IMR-90 (cell line): Measurements from ENCODE around the gene GIMAP1. TPM values are rescaled to one million over a fixed set of nuclear protein-coding genes. Genes with fewer than 3 reads are reported as not detected.

Source experiments
- ATAC-seq: fragments of 200-7000 bp; cut with Tn5 transposase; 2 replicates; pipeline ENCODE4 v1.9.1; 2020; ENCODE audit warnings: low read depth, mild to moderate bottlenecking, moderate library complexity
- BruUV-seq: library from RNA; stranded (reverse); fragments of 400-500 nt; replicated peaks from 2 replicates; lab custom pipeline; 2021; lab: Mats Ljungman, UMichigan
- CTCF ChIA-PET: fragments of 300-600 bp; formaldehyde crosslinking; extraction: SDS; loops from one replicate; lab custom pipeline; 2021; ENCODE audit warnings: antibody characterized with exemption; lab: Yijun Ruan, JAX
- POLR2A ChIA-PET: fragments of 300-600 bp; sonication (Branson Sonifier 250); formaldehyde crosslinking; loops from one replicate; lab custom pipeline; 2022; ENCODE audit warnings: antibody characterized with exemption; ENCODE audit not compliant: unreplicated experiment; lab: Charles Lee
- DNase-seq: peaks from one replicate; pipeline ENCODE4 v3.0.0; 2013
- H2AFZ ChIP-seq: replicated peaks from 2 replicates; pipeline ENCODE3; 2013; ENCODE audit warnings: low read length, mild to moderate bottlenecking; ENCODE audit not compliant: poor library complexity
- H2AK5ac ChIP-seq: 2 replicates; pipeline ENCODE4 v1.6.1; 2013; ENCODE audit warnings: low read depth, low read length, inconsistent platforms
- H2AK9ac ChIP-seq: replicated peaks from 2 replicates; pipeline ENCODE3; 2013; ENCODE audit warnings: mild to moderate bottlenecking, low read depth, low read length, moderate library complexity; ENCODE audit not compliant: poor library complexity
- H2BK120ac ChIP-seq: 2 replicates; pipeline ENCODE4 v1.6.1; 2013; ENCODE audit warnings: low read depth, low read length, inconsistent platforms
- H2BK15ac ChIP-seq: 3 replicates; pipeline ENCODE4 v1.6.1; 2013; ENCODE audit warnings: low read depth, low read length, inconsistent platforms
- H2BK20ac ChIP-seq: 2 replicates; pipeline ENCODE4 v1.6.1; 2013; ENCODE audit warnings: low read depth, mild to moderate bottlenecking, inconsistent platforms, low read length, moderate library complexity
- H2BK5ac ChIP-seq: 2 replicates; pipeline ENCODE4 v1.6.1; 2013; ENCODE audit warnings: mild to moderate bottlenecking, low read depth, low read length, inconsistent platforms; ENCODE audit not compliant: poor library complexity, severe bottlenecking
- H3K14ac ChIP-seq: replicated peaks from 2 replicates; pipeline ENCODE4 v1.6.1; 2013; ENCODE audit warnings: low read depth, low read length, inconsistent platforms
- H3K18ac ChIP-seq: 2 replicates; pipeline ENCODE4 v1.6.1; 2013; ENCODE audit warnings: low read depth, low read length, control low read depth
- H3K23ac ChIP-seq: 2 replicates; pipeline ENCODE4 v1.6.1; 2013; ENCODE audit warnings: low read depth, low read length, inconsistent platforms
- H3K27ac ChIP-seq: 2 replicates; pipeline ENCODE4 v1.5.1; 2013; ENCODE audit warnings: mild to moderate bottlenecking, control low read depth, low read length; ENCODE audit not compliant: insufficient read depth
- H3K27me3 ChIP-seq: 2 replicates; pipeline ENCODE4 v1.6.1; 2013; ENCODE audit warnings: low read length; ENCODE audit not compliant: control insufficient read depth, insufficient read depth
- H3K36me3 ChIP-seq: 2 replicates; pipeline ENCODE4 v1.6.1; 2013; ENCODE audit warnings: low read length, mixed read lengths; ENCODE audit not compliant: control insufficient read depth, insufficient read depth
- H3K4ac ChIP-seq: 2 replicates; pipeline ENCODE4 v1.6.1; 2013; ENCODE audit warnings: low read depth, low read length, inconsistent platforms
- H3K4me1 ChIP-seq: 2 replicates; pipeline ENCODE4 v1.6.1; 2013; ENCODE audit warnings: low read length, mixed read lengths; ENCODE audit not compliant: control insufficient read depth, insufficient read depth
- H3K4me2 ChIP-seq: 2 replicates; pipeline ENCODE4 v1.6.1; 2013; ENCODE audit warnings: low read depth, mild to moderate bottlenecking, control low read depth, low read length, moderate library complexity
- H3K4me3 ChIP-seq: 2 replicates; pipeline ENCODE4 v1.5.1; 2013; ENCODE audit warnings: low read depth, mild to moderate bottlenecking, control low read depth, low read length, moderate library complexity; ENCODE audit not compliant: insufficient read depth
- H3K56ac ChIP-seq: 2 replicates; pipeline ENCODE4 v1.6.1; 2013; ENCODE audit warnings: low read length, inconsistent platforms; ENCODE audit not compliant: insufficient read depth; ENCODE audit errors: extremely low read depth
- H3K79me1 ChIP-seq, 2 experiments: 2 replicates each; pipeline ENCODE4 v1.6.1; 2013; ENCODE audit warnings: low read length in 2 of 2, inconsistent platforms in 1 of 2, low read depth in 1 of 2
- H3K9ac ChIP-seq: 2 replicates; pipeline ENCODE4 v1.6.1; 2013; ENCODE audit warnings: low read depth, low read length, control low read depth
- H3K9me1 ChIP-seq: 2 replicates; pipeline ENCODE4 v1.6.1; 2013; ENCODE audit warnings: low read length, inconsistent platforms; ENCODE audit not compliant: insufficient read depth
- H3K9me3 ChIP-seq: 2 replicates; pipeline ENCODE4 v1.6.1; 2013; ENCODE audit warnings: low read length; ENCODE audit not compliant: control insufficient read depth, insufficient read depth
- H4K20me1 ChIP-seq: 2 replicates; pipeline ENCODE4 v1.6.1; 2013; ENCODE audit warnings: low read length, inconsistent platforms; ENCODE audit not compliant: insufficient read depth
- H4K5ac ChIP-seq: 2 replicates; pipeline ENCODE4 v1.6.1; 2013; ENCODE audit warnings: mild to moderate bottlenecking, low read depth, low read length, control low read depth
- H4K8ac ChIP-seq, 2 experiments: 2 replicates each; pipeline ENCODE4 v1.6.1; 2013; ENCODE audit warnings: low read depth in 2 of 2, low read length in 2 of 2, control low read depth in 1 of 2, inconsistent platforms in 1 of 2
- H4K91ac ChIP-seq: 2 replicates; pipeline ENCODE4 v1.6.1; 2013; ENCODE audit warnings: low read depth, low read length, inconsistent platforms; ENCODE audit not compliant: insufficient read depth
- BHLHE40 ChIP-seq: fragments of 150-350 bp; IDR thresholded peaks from 2 replicates; pipeline ENCODE4 v1.6.1; 2016; ENCODE audit warnings: mild to moderate bottlenecking, low read depth, low read length
- CEBPB ChIP-seq: IDR thresholded peaks from 2 replicates; pipeline ENCODE4 v1.6.1; 2012; ENCODE audit warnings: low read depth, low read length, improper control_type of control experiment
- CHD1 ChIP-seq: IDR thresholded peaks from 2 replicates; pipeline ENCODE4 v1.6.1; 2012; ENCODE audit warnings: low read depth, low read length, improper control_type of control experiment
- CTCF ChIP-seq: conservative IDR thresholded peaks from 2 replicates; pipeline ENCODE4 v1.5.1; 2012; ENCODE audit warnings: mild to moderate bottlenecking, low read depth, low read length, improper control_type of control experiment
- ELK1 ChIP-seq: fragments of 150-350 bp; IDR thresholded peaks from 2 replicates; pipeline ENCODE4 v1.6.1; 2016; ENCODE audit warnings: low read depth, mild to moderate bottlenecking, low read length, moderate library complexity, borderline replicate concordance
- FOS ChIP-seq: fragments of 150-350 bp; IDR thresholded peaks from 2 replicates; pipeline ENCODE4 v1.6.1; 2016; ENCODE audit warnings: low read depth, low read length
- MAZ ChIP-seq: IDR thresholded peaks from 2 replicates; pipeline ENCODE4 v1.6.1; 2012; ENCODE audit warnings: low read depth, mild to moderate bottlenecking, low read length, improper control_type of control experiment, moderate library complexity, borderline replicate concordance
- MXI1 ChIP-seq: IDR thresholded peaks from 2 replicates; pipeline ENCODE4 v1.6.1; 2012; ENCODE audit warnings: low read depth, mild to moderate bottlenecking, low read length, moderate library complexity, borderline replicate concordance
- NFE2L2 ChIP-seq: fragments of 150-350 bp; IDR thresholded peaks from 2 replicates; pipeline ENCODE4 v1.6.1; 2016; ENCODE audit warnings: low read depth, mild to moderate bottlenecking, low read length
- POLR2A ChIP-seq: IDR thresholded peaks from 2 replicates; pipeline ENCODE4 v1.6.1; 2012; ENCODE audit warnings: mild to moderate bottlenecking, low read depth, low read length
- RAD21 ChIP-seq: IDR thresholded peaks from 2 replicates; pipeline ENCODE4 v1.6.1; 2012; ENCODE audit warnings: low read length, improper control_type of control experiment
- RCOR1 ChIP-seq: IDR thresholded peaks from 2 replicates; pipeline ENCODE4 v1.6.1; 2012; ENCODE audit warnings: mild to moderate bottlenecking, low read length, improper control_type of control experiment; ENCODE audit not compliant: insufficient replicate concordance
- RFX5 ChIP-seq: IDR thresholded peaks from 2 replicates; pipeline ENCODE4 v1.8.0; 2012; ENCODE audit warnings: low read depth, mild to moderate bottlenecking, low read length, moderate library complexity
- USF2 ChIP-seq: fragments of 150-350 bp; IDR thresholded peaks from 2 replicates; pipeline ENCODE4 v1.6.1; 2017; ENCODE audit warnings: mild to moderate bottlenecking, antibody characterized with exemption, low read length, low read depth
- WGBS, 2 experiments: methylation state at CpG; one replicate each; pipeline versions ENCODE4 v1.1.5 to v1.1.7; 2013; ENCODE audit warnings: missing lambda C conversion rate in 2 of 2; ENCODE audit not compliant: insufficient read length in 1 of 2; ENCODE audit errors: extremely low coverage in 2 of 2; 5-methylcytosine and 5-hydroxymethylcytosine counted together
- dilution Hi-C: fragments of 300-500 bp; cut with HindIII; formaldehyde crosslinking; loops from one replicate; pipeline ENCODE4 v1.14.3; 2018; ENCODE audit warnings: low sequenced_read_pairs; ENCODE audit not compliant: unreplicated experiment
- in situ Hi-C: fragments of 300-500 bp; cut with MboI; formaldehyde crosslinking; loops from 3 replicates; pipeline ENCODE4 v1.14.3; 2019; ENCODE audit warnings: low sequenced_read_pairs, inconsistent platforms, mixed read lengths
- intact Hi-C: fragments of 100-400 bp; cut with micrococcal nuclease; formaldehyde crosslinking; loops from 2 replicates; pipeline ENCODE4 v1.10.0; 2022
- polyA plus RNA-seq, 3 experiments: library from polyadenylated mRNA; depleted of rRNA; stranded (reverse); fragments of >200 nt; gene quantifications; 2 replicates each; pipeline ENCODE4 v1.2.3, GENCODE V29; 2012; ENCODE audit warnings: low replicate concordance in 1 of 3
- total RNA-seq: library from RNA; depleted of rRNA; stranded (reverse); fragments of >200 nt; gene quantifications from 2 replicates; pipeline ENCODE4 v1.2.3, GENCODE V29; 2012

GIMAP1 gene
- total and polyA plus RNA-seq, 2 of the 4 experiments (the other 2 are of a cell fraction), result not detected

GRCh38 chr7:150721970-150722373 lies 5.6 kb downstream of the GIMAP1 start:
- no peak overlapping the region for H2BK20ac ChIP-seq
- no peak overlapping the region for H4K5ac ChIP-seq
- no peak overlapping the region for H3K4me3 ChIP-seq
- BruUV-seq, result no TSS peak
- H4K20me1 ChIP-seq, result no peaks in the 10 kb centered on the region
- POLR2A ChIA-PET, result no interaction called here
- no peak overlapping the region for H2BK15ac ChIP-seq
- no peak overlapping the region for H3K56ac ChIP-seq
- H3K9me3 ChIP-seq, result no peaks in the 10 kb centered on the region
- no peak overlapping the region for H2BK120ac ChIP-seq
- H2BK5ac ChIP-seq, result no peak overlapping the region
- dilution Hi-C loops (no loop called here), in situ Hi-C loops (no loop called here), intact Hi-C loops (no loop called here)
- no peak for TF ChIP-seq BHLHE40
- TF ChIP-seq CTCF, result no peak
- TF ChIP-seq POLR2A, result no peak
- no peak for TF ChIP-seq FOS
- TF ChIP-seq MXI1, result no peak
- TF ChIP-seq CEBPB, result no peak
- no peak for TF ChIP-seq RFX5
- TF ChIP-seq NFE2L2, result no peak
- no peak for TF ChIP-seq ELK1
- no peak for TF ChIP-seq RCOR1
- TF ChIP-seq CHD1, result no peak
- no peak for TF ChIP-seq RAD21
- TF ChIP-seq MAZ, result no peak
- no peak for TF ChIP-seq USF2
- H3K9me1 ChIP-seq, result no peaks in the 10 kb centered on the region
- CTCF ChIA-PET, result no interaction called here
- no peak overlapping the region for H4K91ac ChIP-seq
- 85% methylated on average over 5 of the region's 11 CpGs; no CpG with 5 or more reads in 1 of the 2 experiments for WGBS, 2 experiments
- no peak overlapping the region for H2AK9ac ChIP-seq
- DNase-seq (no peak), ATAC-seq (no peak)
- no peak overlapping the region for H3K9ac ChIP-seq
- H3K4me1 ChIP-seq, result no peaks in the 10 kb centered on the region
- no peak overlapping the region for H3K14ac ChIP-seq
- H3K4me2 ChIP-seq, result no peak overlapping the region
- no peak overlapping the region for H3K18ac ChIP-seq
- no peak overlapping the region for H3K27ac ChIP-seq
- no peak overlapping the region for H3K4ac ChIP-seq
- H3K23ac ChIP-seq, result no peak overlapping the region
- H2AK5ac ChIP-seq, result no peak overlapping the region
- H4K8ac ChIP-seq, result no peak overlapping the region
- no peaks in the 10 kb centered on the region for H3K27me3 ChIP-seq
- no peaks in the 10 kb centered on the region for H3K36me3 ChIP-seq
- H2AFZ ChIP-seq, result no peak overlapping the region
- no peaks in the 10 kb centered on the region for H3K79me1 ChIP-seq
